SK-N-SH (cell line): Measurements from ENCODE around the gene MYBBP1A.

ENCODE experiments used
- CHD2 ChIP-seq: fragments of 150-350 bp; IDR thresholded peaks from 2 replicates; pipeline ENCODE4 v1.6.1; 2018; ENCODE audit warnings: low read length; ENCODE audit not compliant: partially characterized antibody
- CTCF ChIP-seq: fragments of 200-600 bp; sonication (generic); IDR thresholded peaks from 2 replicates; pipeline ENCODE4 v1.6.1; 2017; ENCODE audit warnings: antibody characterized with exemption, mild to moderate bottlenecking, moderate library complexity
- EP300 ChIP-seq, 2 experiments: IDR thresholded peaks; 2 replicates each; pipeline versions ENCODE4 v1.4.0 to v1.6.1; 2012; ENCODE audit warnings: borderline replicate concordance in 1 of 2, low read depth in 1 of 2, low read length in 1 of 2
- FOXM1 ChIP-seq: IDR thresholded peaks from 2 replicates; pipeline ENCODE4 v1.4.0; 2012; ENCODE audit warnings: low read depth, mild to moderate bottlenecking
- GABPA ChIP-seq: IDR thresholded peaks from 2 replicates; pipeline ENCODE4 v1.4.0; 2012; ENCODE audit warnings: low read depth, mild to moderate bottlenecking
- NRF1 ChIP-seq: IDR thresholded peaks from 2 replicates; pipeline ENCODE4 v1.6.1; 2012; ENCODE audit warnings: low read depth, mild to moderate bottlenecking, low read length
- POLR2AphosphoS5 ChIP-seq: IDR thresholded peaks from 2 replicates; pipeline ENCODE4 v1.6.1; 2012; ENCODE audit warnings: low read depth, low read length
- RAD21 ChIP-seq: IDR thresholded peaks from 2 replicates; pipeline ENCODE4 v1.6.1; 2012; ENCODE audit warnings: mild to moderate bottlenecking, low read length
- SIN3A ChIP-seq: IDR thresholded peaks from 2 replicates; pipeline ENCODE4 v1.6.1; 2012; ENCODE audit warnings: low read depth, mild to moderate bottlenecking, low read length, moderate library complexity, borderline replicate concordance
- SMC3 ChIP-seq: IDR thresholded peaks from 2 replicates; pipeline ENCODE4 v1.6.1; 2012; ENCODE audit warnings: low read depth, low read length, improper control_type of control experiment
- YY1 ChIP-seq: IDR thresholded peaks from 2 replicates; pipeline ENCODE4 v1.4.0; 2012; ENCODE audit warnings: low read depth, mild to moderate bottlenecking
- ZBTB33 ChIP-seq: IDR thresholded peaks from 2 replicates; pipeline ENCODE4 v1.4.0; 2012; ENCODE audit warnings: low read depth, borderline replicate concordance
- TF ChIP-seq, protein P1 (sequence below): IDR thresholded peaks from 2 replicates; pipeline ENCODE4 v1.4.0; 2012; ENCODE audit warnings: low read depth
- TF ChIP-seq, protein P2 (sequence below): IDR thresholded peaks from 2 replicates; pipeline ENCODE4; 2012

DNA sequence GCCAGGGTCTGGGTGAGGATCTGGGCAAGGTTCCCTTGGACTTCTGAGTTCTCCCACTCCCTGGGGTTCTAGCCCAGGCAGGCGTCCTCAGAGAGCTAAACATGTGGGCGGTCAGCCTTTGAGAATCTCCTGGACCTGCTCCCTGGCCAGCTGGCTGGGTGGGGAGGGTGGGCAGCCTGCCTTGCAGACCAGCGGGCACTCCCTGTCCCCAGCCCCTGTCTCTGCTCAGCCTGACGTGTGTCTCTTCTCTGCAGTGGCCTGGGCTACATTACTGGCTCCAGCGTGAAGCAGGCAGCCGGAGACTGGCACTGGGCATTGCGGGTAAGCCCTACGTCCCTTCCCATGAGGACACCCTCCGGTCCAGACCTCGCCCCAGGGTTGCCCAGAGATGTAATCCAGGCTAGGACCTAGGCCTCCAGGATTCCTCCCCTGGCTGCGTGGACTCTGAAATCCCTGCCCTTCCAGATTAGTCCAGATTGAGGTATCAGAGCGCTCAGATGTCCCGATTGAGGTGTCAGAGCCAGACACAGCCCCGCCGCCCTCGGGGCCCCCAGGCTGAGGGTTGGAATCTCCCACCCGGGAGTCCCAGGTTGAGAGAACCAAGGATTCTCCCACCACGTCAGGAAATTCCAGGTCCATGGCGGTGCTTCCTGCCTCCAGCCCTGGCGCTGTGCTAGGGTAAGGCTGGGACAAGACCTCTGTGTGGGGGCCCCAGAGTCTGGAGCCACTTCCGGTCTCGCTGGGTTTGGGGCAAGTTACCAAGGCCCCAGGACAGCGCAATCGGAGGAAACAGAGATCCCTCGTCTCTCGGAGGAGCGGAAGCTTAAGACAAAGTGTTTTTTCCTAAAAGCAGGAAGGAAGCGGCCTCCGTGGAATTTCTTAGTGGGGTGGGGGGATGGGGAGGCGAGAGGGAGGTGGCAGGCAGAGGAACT, 24.1 kb downstream of the MYBBP1A start:
- no peak for TF ChIP-seq CTCF
- no peak for TF ChIP-seq ZBTB33
- TF ChIP-seq SIN3A, result no peak
- TF ChIP-seq CHD2, result no peak
- no peak for TF ChIP-seq SMC3
- TF ChIP-seq YY1, result no peak
- no peak for TF ChIP-seq RAD21
- TF ChIP-seq EP300 (IDR thresholded peaks at IDR 0.05; ENCODE audit: borderline replicate concordance in 1 of 2, low read depth in 1 of 2, low read length in 1 of 2), result no peak
- TF ChIP-seq NRF1, result no peak
- TF ChIP-seq, protein P1, sequence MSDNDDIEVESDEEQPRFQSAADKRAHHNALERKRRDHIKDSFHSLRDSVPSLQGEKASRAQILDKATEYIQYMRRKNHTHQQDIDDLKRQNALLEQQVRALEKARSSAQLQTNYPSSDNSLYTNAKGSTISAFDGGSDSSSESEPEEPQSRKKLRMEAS, result no peak
- TF ChIP-seq, protein P2, sequence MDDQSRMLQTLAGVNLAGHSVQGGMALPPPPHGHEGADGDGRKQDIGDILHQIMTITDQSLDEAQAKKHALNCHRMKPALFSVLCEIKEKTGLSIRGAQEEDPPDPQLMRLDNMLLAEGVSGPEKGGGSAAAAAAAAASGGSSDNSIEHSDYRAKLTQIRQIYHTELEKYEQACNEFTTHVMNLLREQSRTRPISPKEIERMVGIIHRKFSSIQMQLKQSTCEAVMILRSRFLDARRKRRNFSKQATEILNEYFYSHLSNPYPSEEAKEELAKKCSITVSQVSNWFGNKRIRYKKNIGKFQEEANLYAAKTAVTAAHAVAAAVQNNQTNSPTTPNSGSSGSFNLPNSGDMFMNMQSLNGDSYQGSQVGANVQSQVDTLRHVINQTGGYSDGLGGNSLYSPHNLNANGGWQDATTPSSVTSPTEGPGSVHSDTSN, result no peak
- no peak for TF ChIP-seq FOXM1
- no peak for TF ChIP-seq GABPA
- TF ChIP-seq POLR2AphosphoS5, result no peak
